HepG2 (cell line): ENCODE measurements around the gene CEBPZOS. TPM values are rescaled to one million over a fixed set of nuclear protein-coding genes. Genes with fewer than 3 reads are reported as not detected.

Experiments used
- ARID3A ChIP-seq: IDR thresholded peaks from 2 replicates; pipeline ENCODE4 v1.6.1; 2012; ENCODE audit warnings: low read depth, low read length, improper control_type of control experiment
- ATF5 ChIP-seq: sonication (generic); formaldehyde crosslinking; IDR thresholded peaks from 2 replicates; pipeline ENCODE4 v1.4.0; 2020; ENCODE audit warnings: mild to moderate bottlenecking, low read depth, missing genetic modification reagents
- BCL3 ChIP-seq: sonication (generic); formaldehyde crosslinking; IDR thresholded peaks from 2 replicates; pipeline ENCODE4 v1.5.1; 2020; ENCODE audit warnings: mild to moderate bottlenecking, missing genetic modification reagents, moderate library complexity
- EED ChIP-seq: sonication (generic); formaldehyde crosslinking; IDR thresholded peaks from 2 replicates; pipeline ENCODE4 v1.5.0; 2020; ENCODE audit warnings: mild to moderate bottlenecking, missing genetic modification reagents
- FOXC1 ChIP-seq: sonication (generic); formaldehyde crosslinking; IDR thresholded peaks from 2 replicates; pipeline ENCODE4 v1.8.0; 2022; ENCODE audit warnings: mild to moderate bottlenecking, missing genetic modification reagents, borderline replicate concordance
- FOXK2 ChIP-seq: fragments of 450-650 bp; IDR thresholded peaks from 2 replicates; pipeline ENCODE4 v1.6.1; 2016
- KMT2A ChIP-seq: sonication (generic); formaldehyde crosslinking; IDR thresholded peaks from 2 replicates; pipeline ENCODE4 v1.4.0; 2020; ENCODE audit warnings: missing genetic modification reagents
- PAXIP1 ChIP-seq: sonication (generic); formaldehyde crosslinking; conservative IDR thresholded peaks from 2 replicates; pipeline ENCODE4 v1.4.0; 2020; ENCODE audit warnings: mild to moderate bottlenecking, missing genetic modification reagents, moderate library complexity
- SSRP1 ChIP-seq: IDR thresholded peaks from 2 replicates; pipeline ENCODE4 v1.6.1; 2016; ENCODE audit warnings: control low read depth
- UBTF ChIP-seq: sonication (generic); formaldehyde crosslinking; IDR thresholded peaks from 2 replicates; pipeline ENCODE4 v1.4.0; 2020; ENCODE audit warnings: mild to moderate bottlenecking, missing genetic modification reagents
- XBP1 ChIP-seq: sonication (generic); formaldehyde crosslinking; IDR thresholded peaks from 2 replicates; pipeline ENCODE4 v1.5.0; 2020; ENCODE audit warnings: missing genetic modification reagents
- ZBTB20 ChIP-seq: sonication (generic); formaldehyde crosslinking; IDR thresholded peaks from 2 replicates; pipeline ENCODE4 v1.8.1; 2023; ENCODE audit warnings: missing genetic modification reagents, low read depth, mild to moderate bottlenecking, borderline replicate concordance
- ZFP36L2 ChIP-seq: sonication (generic); formaldehyde crosslinking; IDR thresholded peaks from 2 replicates; pipeline ENCODE4 v1.4.0; 2020; ENCODE audit warnings: missing genetic modification reagents
- ZNF160 ChIP-seq: sonication (generic); formaldehyde crosslinking; IDR thresholded peaks from 2 replicates; pipeline ENCODE4 v1.8.0; 2022; ENCODE audit warnings: mild to moderate bottlenecking, inconsistent platforms, missing genetic modification reagents
- ZNF550 ChIP-seq: sonication (generic); formaldehyde crosslinking; IDR thresholded peaks from 2 replicates; pipeline ENCODE4 v1.4.0; 2020; ENCODE audit warnings: mild to moderate bottlenecking, missing genetic modification reagents, borderline replicate concordance
- ZNF720 ChIP-seq: sonication (generic); formaldehyde crosslinking; IDR thresholded peaks from 2 replicates; pipeline ENCODE4 v1.4.0; 2020; ENCODE audit warnings: missing genetic modification reagents
- ZNF761 ChIP-seq: sonication (generic); formaldehyde crosslinking; conservative IDR thresholded peaks from 2 replicates; pipeline ENCODE4 v1.4.0; 2020; ENCODE audit warnings: mild to moderate bottlenecking, missing genetic modification reagents
- polyA plus RNA-seq, 8 experiments: library from polyadenylated mRNA; depleted of rRNA in 3 of 8; stranded (reverse) in 7 of 8; unstranded in 1 of 8; fragments of >200 nt; fragmentation: Illumina TruSeq in 4 of 8; extraction: Trizol in 4 of 8; gene quantifications; 2 replicates each; pipeline versions ENCODE4 v1.2.1 to v1.2.3, GENCODE V29; 2011 to 2016; ENCODE audit warnings: low read depth in 4 of 8, missing spikeins in 1 of 8, mixed read lengths in 1 of 8; ENCODE audit not compliant: insufficient read depth in 1 of 8
- total RNA-seq, 5 experiments: library from RNA; depleted of rRNA; stranded (reverse); fragments of >200 nt; fragmentation: Illumina TruSeq; extraction: Trizol; gene quantifications; 2 replicates each; pipeline ENCODE4 v1.2.3, GENCODE V29; 2016; ENCODE audit warnings: low read depth in 1 of 5

Gene CEBPZOS
- total and polyA plus RNA-seq, 2 of the 13 experiments (the other 11 are each of a cell fraction or from before 2014, with no cell fraction given): 18.6 to 44.7 TPM

GRCh38 chr2:37196320-37197195, at the start of gene CEBPZOS (continued):
- 0 out of 2 replicates have a peak, but pooled peaks have one; percentile 27 for TF ChIP-seq ZNF550
- peak; percentile 94 for TF ChIP-seq BCL3 (CRISPR knock-in tag)
- 0 out of 2 replicates have a peak, but pooled peaks have one; percentile 52 for TF ChIP-seq ZNF720 (CRISPR knock-in tag)
- TF ChIP-seq FOXK2: no peak
- TF ChIP-seq KMT2A (CRISPR knock-in tag): peak; percentile 96
- TF ChIP-seq ZFP36L2 (CRISPR knock-in tag): peak; percentile 79
- TF ChIP-seq SSRP1 (CRISPR knock-in tag): peak; percentile 77
- peak; percentile 96 for TF ChIP-seq ARID3A
- TF ChIP-seq FOXC1 (CRISPR knock-in tag): peak; percentile 98; the same call in 1 of the 2 replicates
- peak; percentile 74 for TF ChIP-seq ZBTB20 (CRISPR knock-in tag)
- peak; percentile 88; the same call in 1 of the 2 replicates for TF ChIP-seq ZNF761
- TF ChIP-seq PAXIP1 (CRISPR knock-in tag): peak; percentile 56
- TF ChIP-seq XBP1 (CRISPR knock-in tag): peak; percentile 75; the same call in 1 of the 2 replicates
- TF ChIP-seq ATF5 (CRISPR knock-in tag): peak; percentile 92
- peak; percentile 91; the same call in 1 of the 2 replicates for TF ChIP-seq ZNF160 (CRISPR knock-in tag)
- TF ChIP-seq EED (CRISPR knock-in tag): peak; percentile 93
- peak; percentile 99 for TF ChIP-seq UBTF (CRISPR knock-in tag)
